ENCODE results near the gene ABR.
"Not testable (repeated sequence)": the region's sequence is repeated elsewhere in the genome, so short reads cannot be mapped to it uniquely, and the experiment has no call there.

The ABR gene

DNA sequence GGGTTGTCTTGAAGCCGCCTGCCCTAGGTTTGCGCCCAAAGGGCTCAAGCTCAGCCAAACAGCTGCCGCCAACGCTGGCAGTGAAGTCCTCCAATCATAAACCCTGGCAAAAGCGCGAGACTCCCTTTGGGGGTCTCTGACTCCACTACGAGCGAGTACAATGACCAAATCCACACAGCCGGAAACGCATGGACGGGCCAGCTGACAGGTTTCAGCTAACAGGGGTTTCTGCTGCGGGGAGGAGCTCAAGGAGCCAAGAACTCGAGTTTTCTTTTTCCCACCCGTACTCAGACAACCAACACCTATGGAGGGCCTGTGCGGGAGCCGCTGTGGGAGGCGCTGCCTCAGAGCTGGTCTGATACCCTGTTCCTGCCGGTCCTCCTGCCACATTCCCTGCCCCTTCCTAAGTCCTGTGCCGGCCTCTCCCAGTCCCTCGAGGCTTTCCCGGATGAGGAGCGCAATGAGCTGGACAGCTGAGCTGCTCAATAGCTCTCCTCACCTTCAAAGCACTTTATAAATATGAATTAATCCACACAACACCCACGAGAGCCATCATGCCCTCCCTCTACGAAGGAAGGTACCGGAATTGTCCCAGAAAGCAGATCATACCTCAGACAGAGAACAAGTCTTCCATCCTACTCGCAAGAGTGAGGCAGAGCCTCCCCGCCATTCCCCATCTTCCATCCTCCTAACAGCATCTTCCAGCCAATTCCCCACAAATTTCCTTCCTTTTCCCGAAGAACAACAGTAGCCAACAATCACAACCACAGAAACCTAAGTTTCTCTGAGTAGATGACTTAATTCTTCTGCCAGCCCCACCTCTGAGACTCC lies 6.1 kb downstream of the ABR start:
- no peak for DNase-seq (ENCODE audit: low read depth, low spot score)

DNA sequence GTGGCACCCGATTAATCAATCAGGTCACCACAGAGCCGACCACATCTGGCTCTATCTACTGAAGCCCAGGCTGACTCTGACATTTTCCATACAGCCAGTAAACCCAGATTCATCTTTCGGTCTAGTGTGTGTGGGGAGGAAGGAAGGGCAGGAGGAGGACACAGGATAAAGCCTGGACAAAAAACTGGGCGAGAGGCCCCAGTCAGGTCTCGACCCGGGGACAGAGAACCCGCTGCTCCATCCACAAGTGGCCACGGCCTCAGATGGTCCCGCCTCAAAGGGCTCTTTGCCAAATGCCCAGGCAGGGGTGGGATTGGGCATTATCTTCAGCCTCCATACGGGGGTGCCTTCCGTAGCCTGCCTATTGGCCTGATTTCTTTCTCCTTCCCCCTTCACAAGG lies 7.8 kb downstream of the ABR start:
- no peak for DNase-seq (ENCODE audit: low read depth, low spot score)

DNA sequence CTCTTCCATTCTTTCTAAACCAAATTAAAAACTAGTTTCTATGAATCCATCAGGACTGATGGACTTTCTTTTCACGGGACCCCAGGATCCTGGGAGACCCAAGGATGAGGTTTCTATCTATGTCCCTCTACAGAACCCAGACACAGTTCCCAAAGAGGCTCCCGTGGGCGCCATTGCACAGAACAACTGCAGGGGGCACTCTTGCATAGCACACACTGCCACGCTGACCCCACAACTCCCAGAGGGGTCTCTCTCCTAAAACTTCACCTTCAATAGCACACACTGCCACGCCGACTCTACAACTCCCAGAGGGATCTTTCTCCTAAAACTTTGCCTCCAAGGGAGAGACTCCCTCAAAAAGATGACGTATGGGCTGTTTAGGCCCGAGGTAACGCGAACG lies 9.0 kb downstream of the ABR start:
- DNase-seq (ENCODE audit: low read depth, low spot score), result no peak

DNA sequence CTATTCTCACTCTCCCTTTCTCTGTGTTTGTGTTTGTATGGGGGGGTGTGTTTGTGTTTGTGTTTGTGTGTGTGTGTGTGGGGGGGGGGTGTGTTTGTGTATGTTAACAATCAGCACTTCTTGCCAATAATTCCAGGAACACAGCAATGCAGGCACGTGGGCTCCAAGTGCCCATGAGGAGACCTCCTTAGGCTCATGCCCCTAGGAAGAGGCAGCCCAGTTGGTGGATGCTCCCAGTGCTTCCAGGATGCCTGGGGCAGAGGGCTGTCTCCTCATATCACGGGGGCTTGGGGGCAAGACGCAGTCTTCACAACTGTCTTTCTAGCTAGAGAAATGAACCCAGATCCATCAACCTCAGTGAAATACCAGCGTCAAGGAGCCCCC lies 9.9 kb downstream of the ABR start:
- no peak for DNase-seq (ENCODE audit: low read depth, low spot score)

DNA sequence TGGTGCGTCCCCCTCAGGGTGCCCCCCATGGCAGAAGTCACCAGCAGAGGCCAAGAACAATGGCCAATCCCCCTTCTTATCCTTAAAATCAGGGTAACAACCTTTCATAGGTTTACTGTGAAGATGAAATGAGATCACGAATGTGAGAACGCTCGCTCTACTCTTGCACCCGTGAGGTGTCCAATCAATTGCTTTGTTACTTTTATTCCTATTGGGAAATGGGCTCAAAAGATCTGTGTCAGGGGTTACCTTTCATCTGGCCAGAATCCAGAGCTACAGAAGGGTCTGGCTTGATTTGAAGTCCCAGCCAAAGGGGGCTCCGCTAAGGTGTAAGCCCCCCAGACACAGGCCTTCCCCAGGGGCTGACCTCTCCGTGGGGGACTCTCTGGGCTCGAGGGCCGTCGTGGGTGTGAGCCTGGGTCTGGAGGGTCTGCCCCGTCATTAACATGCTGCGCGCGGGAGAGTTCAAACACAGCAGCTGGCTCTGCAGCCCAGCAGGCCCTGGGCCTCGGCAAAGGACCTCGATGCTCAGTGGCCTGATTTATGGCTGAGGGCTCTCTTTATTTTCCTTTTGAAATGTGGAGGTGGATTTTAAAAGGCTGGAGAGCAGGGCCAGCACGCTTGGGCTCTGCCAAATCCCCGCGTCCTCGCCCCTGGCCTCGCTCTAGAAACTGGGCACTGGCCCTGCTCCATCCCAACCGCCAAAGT lies 10.4 kb downstream of the ABR start:
- DNase-seq (ENCODE audit: low read depth, low spot score), result no peak

DNA sequence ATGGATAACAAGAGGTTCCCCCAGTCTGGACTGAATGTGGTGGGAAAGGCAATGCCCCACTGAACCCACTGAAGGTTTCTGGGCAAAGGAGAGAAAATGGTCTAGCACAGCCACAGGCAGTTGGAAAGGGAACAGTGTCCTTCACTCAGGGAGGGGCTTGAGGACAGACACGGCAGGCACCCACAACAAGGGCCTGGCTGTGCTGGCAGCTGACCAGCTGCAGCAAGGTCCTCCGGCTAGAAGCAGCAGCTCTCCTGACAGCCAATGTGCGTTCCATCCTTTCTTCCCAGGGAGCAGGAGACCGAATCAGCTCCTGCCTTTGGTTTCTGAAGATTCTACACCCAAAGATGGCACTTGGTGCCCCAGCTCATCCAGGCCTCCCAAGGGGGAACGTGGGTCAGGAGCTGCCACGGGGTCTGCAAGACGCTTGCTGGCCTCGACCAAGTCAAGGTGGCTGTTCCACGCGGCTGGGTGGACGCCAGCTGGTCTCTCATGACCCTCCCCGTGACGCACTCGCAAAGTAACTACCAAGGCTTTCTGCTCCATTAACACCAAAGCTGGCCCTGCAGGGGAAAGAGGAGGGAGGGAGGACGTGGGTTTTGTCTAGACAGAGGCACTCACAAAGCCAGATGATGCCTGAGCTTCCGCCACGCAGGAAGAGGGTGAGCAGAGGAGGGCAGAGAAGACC lies 11.1 kb downstream of the ABR start:
- DNase-seq (ENCODE audit: low read depth, low spot score), result no peak

DNA sequence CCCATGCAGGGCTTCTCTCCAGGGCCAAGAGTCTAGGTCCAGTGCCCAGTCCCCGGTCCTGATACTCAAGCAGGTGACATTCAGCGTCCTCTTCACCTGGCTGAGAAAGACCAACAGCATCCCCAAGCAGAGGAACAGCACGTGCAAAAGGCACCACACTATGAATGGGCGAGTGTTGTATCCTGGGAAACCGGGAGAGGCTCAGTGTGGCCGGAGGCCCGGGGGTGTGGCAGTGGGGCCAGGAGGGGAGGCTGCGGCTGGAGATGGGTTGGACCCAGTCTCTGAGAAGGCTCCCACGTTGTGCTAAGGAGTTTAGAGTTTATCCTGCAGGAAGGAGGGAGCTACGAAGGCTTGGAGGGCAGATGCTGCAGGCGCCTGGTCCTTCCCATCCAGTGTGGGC lies 13.5 kb downstream of the ABR start:
- no peak for DNase-seq (ENCODE audit: low read depth, low spot score)

DNA sequence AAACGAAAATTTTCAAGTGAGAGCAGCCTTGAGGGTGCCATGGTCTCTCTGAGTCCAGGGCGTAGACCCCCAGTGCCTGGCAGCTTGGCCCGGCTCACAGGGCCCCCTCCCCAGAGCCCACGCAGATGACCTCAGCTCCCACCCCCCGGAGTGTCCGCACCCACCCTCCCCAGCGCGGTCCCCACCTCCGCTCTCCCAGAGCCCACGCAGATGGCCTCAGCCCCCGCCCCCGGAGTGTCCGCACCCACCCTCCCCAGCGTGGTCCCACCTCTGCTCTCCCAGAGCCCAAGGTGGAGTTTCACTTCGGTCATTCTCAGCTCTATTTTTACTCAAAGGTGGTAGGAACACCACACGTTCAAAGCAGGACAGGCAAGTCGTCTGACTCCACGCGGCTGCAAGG lies 13.9 kb downstream of the ABR start:
- no peak for DNase-seq (ENCODE audit: low read depth, low spot score)

DNA sequence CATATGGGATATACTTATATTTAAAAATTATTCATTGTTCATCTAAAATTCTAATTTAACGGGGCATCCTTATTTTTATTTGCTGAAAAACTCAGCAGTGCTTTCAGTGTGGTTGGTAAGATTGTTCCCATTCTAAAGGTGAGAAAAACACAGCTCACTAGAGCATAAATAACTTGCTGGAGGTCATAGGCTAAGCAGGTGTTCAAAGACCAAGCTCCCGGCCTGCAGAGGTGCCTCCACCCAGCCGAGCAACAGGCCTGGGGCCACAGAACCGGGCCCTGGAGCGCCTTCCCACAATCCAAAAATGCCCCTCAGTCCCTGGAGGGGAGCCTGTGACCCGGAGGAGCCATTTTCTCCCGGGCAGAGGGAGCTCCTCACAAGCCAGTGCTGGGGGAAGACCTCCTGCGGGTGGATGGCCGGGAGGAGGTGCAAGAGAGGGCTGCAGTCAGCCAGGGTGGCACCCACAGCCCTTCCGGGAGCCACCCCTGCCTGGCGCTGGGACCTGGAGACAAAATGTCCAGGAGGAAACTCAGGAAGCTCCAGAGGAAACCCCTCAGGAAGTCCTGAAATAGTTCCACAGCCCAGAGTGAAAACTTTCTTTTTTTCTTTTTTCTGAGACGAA lies 14.7 kb downstream of the ABR start:
- no peak for DNase-seq (ENCODE audit: low read depth, low spot score)

DNA sequence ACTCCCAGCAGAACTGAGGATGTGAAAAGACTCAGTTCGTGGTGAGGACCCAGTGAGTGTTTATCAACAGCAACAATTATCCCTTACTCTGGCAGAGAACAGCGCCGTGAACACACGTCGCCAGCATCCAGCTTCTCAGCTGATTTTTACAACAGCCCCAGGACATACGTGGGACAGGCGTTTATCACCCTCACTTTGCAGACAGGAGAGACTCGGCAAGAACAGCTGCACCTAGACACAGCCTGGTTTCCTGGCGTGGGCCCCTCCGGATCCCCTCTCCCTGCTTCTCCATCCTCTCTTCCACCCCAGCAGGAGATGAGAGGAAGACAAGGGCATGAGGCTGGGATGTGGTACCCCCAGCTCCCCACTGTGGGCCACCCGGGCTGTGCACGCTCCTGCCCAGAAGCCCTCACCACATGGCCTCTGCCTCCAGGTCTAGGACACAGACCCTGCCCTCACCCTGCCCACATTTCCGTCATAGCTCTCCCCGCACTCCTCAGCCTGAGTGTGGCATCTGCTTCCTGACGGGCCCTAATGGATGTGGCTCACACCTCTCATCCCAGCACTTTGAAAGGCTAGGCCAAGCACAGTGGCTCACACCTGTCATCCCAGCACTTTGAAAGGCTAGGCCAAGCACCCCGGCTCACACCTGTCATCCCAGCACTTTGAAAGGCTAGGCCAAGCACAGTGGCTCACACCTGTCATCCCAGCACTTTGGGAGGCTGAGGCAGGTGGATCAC lies 17.5 kb downstream of the ABR start:
- no peak for DNase-seq (ENCODE audit: low read depth, low spot score)

DNA sequence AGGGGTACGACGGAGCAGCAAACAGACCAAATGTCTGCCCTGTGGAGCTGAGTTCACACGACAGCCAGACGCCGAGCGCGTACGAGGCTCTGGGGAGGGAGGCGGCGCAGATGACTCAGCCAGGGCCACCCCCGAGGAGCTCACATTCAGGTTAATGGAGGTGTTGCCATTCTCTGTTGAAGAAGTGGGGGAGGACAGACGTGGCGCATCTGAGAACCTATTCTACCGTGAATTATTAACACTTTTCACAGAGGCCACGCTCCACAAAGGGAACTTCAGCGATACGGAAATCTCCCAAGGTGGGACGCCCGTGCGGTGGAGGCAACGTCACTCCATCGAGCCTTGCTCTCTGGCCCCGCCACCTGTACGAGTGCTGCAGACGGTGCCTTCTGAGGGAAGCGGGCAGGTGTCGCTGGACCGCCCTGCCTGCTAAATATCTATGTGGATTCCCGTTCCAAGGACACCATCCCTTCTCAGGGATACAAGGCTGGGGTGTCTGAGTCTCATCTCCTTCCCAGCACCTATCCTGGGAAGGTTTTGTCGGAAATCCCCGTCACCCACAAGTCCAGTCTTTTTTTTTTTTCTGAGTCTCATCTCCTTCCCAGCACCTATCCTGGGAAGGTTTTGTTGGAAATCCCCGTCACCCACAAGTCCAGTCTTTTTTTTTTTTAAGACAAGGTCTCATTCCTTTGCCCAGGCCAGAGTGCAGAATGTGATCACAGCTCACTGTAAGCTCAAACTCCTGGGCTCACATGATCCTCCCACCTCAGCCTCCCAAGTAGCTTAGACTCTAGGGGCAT lies 19.0 kb downstream of the ABR start:
- no peak for DNase-seq (ENCODE audit: low read depth, low spot score)

DNA sequence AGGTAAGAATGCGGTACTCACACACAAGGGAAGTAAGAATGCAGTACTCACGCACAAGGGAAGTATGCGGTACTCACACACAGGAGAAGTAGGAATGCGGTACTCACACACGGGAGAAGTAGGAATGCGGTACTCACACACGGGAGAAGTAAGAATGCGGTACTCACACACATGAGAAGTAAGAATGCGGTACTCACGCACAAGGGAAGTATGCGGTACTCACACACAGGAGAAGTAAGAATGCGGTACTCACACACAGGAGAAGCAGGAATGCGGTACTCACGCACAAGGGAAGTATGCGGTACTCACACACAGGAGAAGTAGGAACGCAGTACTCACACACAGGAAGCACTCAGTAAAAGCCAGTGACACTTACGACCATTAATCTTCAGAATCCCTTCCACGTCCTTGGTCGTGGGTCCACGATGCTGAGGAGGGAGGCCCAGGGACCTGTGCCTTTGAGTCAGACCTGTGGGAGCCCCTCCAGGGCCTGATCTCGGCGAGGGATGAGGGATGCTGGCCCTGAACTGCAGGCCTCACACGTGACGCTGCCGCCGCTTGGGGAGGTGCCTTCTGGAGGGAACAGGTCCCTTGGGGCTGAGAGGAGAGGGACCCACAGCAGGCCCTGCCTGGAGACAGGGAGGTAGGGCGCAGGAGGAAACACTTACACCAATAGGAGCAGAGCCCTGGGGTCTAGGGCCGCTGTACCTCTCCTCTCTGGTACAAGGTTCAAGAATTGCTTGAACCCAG lies 20.2 kb downstream of the ABR start:
- DNase-seq (ENCODE audit: low read depth, low spot score), result no peak

DNA sequence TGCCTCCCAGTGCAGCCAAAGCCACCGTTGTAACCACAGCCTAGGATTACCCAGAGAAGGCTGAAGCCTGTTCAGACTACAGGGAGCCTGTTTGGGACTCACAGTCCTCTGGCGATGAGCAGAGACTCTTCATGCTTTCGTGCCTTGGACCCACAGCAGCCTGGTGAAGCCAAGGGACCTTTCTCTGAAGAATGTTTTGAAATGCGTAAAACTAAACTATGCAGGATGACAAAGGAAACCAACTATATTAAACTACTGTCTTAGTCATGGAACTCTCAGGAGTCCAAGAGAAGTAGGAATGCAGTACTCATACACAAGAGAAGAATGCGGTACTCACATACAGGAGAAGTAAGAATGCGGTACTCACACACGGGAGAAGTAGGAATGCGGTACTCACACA lies 20.9 kb downstream of the ABR start:
- no peak for DNase-seq (ENCODE audit: low read depth, low spot score)

DNA sequence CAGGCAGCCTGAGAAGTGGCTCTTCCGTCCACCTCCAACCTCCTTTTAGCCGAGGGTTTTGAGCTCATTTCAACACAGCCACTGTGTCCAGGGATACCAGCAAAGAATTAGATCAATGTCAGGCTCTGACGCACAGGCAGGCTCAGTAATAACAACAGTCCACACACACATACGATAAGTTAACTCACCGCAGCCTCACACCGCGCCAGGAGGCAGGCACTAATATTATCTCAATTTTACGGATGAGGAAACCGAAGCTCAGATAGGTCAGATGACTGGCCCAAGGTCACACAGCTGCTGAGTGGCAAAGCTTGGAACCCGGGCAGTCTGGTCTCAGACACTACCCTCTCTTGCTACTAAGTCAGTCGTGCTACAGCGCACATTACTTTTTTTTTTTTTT lies 22.9 kb downstream of the ABR start:
- DNase-seq (ENCODE audit: low read depth, low spot score), result no peak

DNA sequence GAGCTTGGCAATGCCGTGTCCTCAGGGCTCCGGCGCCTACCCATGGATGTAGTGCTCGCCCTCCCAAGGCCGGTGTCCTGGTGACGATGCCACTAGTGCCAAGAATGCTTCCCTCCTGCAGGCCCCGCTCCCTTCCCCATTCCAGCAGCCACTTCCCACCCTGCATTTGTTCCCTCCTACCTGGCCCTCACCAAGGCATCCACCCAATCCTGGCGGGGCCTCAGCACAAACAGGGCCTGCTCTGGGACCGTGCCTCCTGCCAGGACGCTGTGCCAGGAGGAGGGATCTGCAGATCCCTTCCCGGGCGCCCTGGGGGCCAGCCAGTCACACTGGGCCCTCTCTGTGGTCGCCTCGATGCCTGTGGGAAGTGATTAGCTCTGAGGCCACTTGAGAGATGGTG lies 25.1 kb downstream of the ABR start:
- no peak for DNase-seq (ENCODE audit: low read depth, low spot score)

DNA sequence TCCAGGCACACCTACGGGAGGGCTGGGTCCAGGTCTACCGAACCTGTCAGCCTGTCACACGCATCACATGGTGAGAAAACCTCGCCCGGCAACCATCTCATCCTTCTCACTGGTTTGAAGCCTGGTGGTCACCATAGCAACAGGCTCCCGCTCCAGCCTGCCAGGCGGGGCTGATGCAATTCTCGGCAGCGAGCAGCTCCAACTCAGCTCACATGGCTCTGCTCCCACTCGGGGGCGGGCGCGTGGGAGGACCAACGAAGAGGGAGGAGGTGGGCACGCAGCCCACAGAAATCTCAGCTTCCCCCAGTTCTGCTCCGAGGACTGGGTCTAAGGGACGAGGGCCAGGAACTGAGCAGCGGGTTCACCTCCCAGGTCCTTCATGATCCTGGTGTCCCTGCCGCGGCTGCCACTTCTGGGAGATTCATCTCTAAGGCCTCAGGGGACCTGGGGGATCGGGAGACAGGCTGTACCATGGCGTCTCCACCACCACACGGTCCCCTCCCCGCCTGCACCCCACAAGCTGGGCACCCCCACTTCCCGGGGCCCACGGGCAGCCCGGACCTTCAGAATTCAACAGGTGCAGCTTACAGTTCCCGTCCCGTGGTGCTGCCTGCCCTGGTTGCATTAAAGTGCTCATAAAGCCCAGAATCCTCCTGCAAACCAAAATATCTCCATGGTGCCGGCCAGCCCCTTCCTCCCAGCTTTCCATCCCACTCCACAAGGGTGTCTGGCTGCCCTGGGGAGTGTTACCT lies 25.8 kb downstream of the ABR start:
- DNase-seq (ENCODE audit: low read depth, low spot score), result no peak

DNA sequence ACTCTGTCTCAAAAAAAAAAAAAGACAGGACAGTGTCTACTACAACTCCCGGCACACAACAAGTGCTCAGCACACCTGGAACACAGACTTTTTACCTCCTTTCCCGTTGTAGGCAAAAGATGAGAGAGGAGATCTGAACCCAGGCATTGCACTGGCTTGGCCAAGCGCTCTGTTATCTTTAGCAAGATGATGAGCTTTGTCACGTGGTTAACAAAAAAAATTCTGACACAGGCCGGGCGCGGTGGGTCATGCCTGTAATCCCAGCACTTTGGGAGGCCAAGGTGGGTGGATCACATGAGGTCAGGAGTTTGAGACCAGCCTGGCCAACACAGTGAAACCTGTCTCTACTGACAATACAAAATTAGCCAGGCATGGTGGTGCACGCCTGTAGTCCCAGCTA lies 27.2 kb downstream of the ABR start:
- not testable (repeated sequence) for DNase-seq (ENCODE audit: low read depth, low spot score)

DNA sequence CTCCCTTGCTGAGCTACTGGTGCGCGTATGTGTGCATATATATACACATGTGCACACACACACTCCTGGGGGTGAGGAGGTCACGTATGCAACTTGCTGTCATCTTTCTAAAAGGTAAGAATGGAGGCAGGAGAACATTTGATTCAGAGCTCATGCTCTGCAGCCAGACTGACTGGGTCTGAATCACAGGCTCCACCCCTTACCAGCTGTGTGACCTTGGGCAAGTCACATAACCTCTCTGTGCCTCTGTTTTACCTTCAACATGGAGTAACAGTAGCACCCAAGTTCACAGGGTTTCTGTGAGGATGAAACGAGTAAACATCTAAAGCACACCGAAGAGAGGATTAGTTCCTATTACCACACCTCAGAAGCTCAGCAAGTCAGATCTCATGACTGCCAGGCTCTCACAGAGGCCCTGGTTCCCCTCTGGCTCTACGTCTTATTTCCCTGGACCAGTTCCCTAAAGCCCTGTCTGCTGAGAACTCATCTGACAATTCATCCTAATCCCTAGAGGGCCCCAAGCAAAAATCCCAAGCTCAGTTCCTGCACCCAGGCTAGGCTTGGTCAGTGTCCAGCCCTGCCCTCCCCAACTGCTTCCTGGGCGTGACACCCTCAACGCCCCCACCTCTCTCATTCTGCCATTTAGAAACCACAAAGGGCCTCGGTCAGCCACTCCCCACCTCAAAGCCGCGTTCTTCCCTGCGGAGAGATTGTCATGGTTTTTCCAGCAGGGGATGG lies 28.7 kb downstream of the ABR start:
- DNase-seq (ENCODE audit: low read depth, low spot score), result no peak

DNA sequence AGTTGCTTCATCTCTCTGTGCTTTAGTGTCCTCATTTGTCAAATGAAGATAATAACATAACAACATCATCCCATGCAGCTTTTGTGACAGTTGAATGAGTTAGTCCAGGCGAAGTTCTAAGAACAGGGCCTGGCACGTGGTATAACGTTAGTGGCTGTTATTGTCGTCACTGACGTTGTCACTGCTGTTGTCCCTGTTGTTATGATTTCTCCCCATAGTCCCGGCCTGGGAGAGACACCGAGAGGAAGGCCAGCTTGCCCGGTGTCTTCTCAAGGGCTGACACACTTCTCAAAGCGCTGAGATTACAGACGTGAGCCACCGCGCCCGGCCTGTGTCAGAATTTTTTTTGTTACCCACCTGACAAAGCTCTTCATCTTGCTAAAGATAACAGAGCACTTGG lies 29.9 kb downstream of the ABR start:
- DNase-seq (ENCODE audit: low read depth, low spot score), result no peak

Data from activated CD4-positive, CD25-positive, alpha-beta regulatory T cell treated with anti-CD3 and anti-CD28 coated beads, Interleukin-2, amount 50 U/mL, for 16 hours (primary cell).